NT2/D1 (cell line): ENCODE data around the gene KPNB1.

Experiments
- YY1 ChIP-seq: IDR thresholded peaks from 2 replicates; pipeline ENCODE4 v1.6.1; 2011; ENCODE audit not compliant: insufficient read length, insufficient read depth
- ZNF274 ChIP-seq: IDR thresholded peaks from 2 replicates; pipeline ENCODE4 v1.6.1; 2011; ENCODE audit warnings: mild to moderate bottlenecking, low read depth, low read length

- TF ChIP-seq YY1 (no peak), ZNF274 (no peak)
These were observed 3.7 kb downstream of the KPNB1 start for GRCh38 chr17:47653442-47653841.
